HG03025 (cell line): Measurements from ENCODE around the gene MROH9.

ENCODE experiments used
- ATAC-seq: cut with Tn5 transposase; IDR thresholded peaks from one replicate; pipeline ENCODE4 v1.9.1; 2021; ENCODE audit warnings: mild to moderate bottlenecking, moderate library complexity; ENCODE audit not compliant: unreplicated experiment, low FRiP score

MROH9 gene

DNA sequence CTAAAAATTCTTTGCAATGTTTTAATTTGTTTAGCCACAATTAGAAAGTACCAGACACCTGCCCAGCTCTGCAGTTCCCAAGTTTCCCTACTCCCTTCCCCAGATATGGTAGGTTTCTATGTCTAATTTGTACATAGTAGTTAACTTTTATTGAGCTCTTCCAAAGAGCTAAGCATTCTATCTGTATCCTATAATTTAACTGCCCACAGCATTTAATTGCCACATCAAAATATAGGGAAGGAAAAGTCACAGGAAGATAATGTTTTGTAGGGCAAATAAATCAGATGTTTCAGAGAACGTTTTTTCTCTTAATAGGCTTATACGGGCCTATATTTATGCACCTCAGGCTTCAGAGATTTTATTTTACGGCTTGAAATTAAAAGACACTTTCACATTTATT lies 139.7 kb downstream of the MROH9 start:
- no peak for ATAC-seq

DNA sequence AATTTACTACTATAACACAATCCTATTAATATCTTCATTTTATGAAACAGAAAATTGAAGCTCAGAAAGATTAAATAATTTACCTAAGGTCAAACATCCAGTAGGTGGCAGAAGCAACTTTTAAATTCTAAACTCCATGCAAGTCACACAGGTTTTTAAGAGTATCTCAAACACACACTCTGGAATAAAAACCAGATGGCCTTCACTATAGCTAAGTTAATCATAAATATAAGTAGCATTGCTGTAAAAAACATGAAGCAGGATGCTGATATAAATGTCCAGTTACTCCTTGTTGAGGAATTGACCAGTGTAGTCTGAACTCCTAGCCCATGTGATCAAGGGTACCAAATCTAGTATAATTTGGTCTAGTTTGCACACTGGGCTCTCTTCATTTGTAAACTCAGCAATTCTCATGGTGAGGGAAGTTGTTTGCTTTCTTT lies 146.0 kb downstream of the MROH9 start:
- ATAC-seq = no peak

DNA sequence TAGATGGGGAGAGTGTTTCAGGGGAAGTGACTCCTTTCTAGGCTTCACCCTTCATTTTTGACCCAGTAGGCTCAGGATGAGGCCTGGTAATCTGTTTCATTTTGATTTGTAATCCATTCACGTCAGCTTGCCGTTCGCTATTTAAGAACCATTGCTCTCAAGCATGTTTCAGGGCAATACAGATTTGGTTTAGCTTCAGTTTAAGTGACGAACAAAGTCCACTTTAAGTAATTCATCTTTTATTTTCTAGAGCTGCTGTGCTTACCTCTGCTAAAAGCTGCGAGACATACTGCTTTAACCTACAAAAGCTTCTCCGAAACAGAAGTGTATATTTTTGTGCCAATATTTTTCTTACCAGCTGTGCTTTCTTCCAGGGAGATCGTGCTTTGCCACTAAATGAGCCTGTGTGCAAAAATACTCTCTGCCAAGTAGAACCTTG lies 146.4 kb downstream of the MROH9 start:
- ATAC-seq = no peak

DNA sequence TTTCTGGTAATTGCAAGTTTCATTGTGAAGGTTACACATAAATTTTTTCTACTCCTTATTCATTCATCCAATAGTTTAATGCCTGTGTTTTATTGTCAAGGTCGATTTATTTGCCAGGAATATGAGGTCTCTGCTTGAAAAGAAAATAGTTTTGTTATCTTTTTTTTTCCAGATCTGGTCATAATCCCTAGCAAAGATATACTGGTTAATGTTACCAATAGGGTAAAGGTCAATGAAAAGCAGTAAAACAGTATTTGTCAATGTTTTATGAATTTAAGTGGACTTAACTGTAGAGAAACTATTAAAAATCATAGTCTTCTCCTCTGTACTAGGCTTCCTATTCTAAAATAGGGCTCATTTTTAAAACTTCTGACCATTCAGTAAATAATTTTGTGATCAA lies 147.3 kb downstream of the MROH9 start:
- no peak for ATAC-seq

- no peak for ATAC-seq
Measured at GRCh38 chr1:171083222-171083621, 147.9 kb downstream of the MROH9 start.

DNA sequence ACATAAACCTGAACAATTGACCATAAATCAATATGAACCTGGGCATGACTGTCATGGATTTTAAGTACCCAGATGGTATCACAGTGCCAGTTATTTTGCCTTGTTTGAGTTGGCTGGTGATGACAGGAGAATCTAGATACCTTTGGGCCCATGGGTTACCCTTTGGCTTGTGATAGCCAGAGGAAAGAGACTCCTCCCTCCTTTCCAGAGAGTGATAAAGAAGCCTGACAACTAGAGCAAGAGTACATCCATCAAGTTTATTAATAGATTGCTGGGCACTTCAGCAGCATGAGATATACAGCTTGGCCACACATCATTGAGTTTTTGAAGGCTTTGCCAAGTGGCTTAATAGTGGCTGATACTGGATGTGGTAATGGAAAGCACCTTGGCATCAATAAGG lies 148.8 kb downstream of the MROH9 start:
- no peak for ATAC-seq

DNA sequence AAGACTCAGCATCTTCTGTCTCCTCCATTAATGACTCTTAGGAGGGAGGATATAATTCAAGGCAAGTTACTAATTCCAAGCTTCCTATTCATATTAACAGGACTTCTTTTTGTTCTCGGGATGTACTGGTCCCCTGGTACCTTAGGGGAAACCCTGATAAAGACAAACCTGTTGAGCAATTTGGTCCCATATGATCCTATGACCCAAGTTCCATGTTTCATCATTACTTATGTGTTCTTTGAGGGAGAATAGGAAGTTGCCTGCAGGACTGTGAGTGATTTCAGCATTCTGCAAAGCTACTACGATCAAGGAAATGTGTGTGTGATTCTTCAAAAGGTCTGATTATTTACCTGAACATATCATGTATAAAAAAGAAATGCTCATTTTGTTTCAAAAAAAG lies 149.5 kb downstream of the MROH9 start:
- no peak for ATAC-seq

- ATAC-seq = no peak
Measured at GRCh38 chr1:171087896-171088295, 152.6 kb downstream of the MROH9 start.

GRCh38 chr1:171090604-171091003 lies 155.3 kb downstream of the MROH9 start, which contains the start of gene FMO3:
Gene FMO3 (plus strand): TSS chr1:171090905. CDS start chr1:171092659, 1,754 bp downstream.
- ATAC-seq = no peak

DNA sequence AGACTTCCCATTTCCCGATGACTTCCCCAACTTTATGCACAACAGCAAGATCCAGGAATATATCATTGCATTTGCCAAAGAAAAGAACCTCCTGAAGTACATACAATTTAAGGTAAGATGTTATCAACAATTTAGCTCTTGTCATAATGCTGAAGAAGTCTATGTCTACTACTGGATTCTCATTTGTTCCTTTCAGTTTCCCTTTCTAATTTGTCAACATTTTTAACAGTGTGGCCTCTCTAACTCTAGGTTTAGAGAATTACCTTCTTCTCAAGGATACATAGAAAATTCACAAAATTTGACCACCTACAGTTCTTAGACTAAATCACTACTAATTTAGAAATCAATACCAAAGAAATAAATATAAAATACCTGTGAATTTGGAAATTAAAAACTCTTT lies 168.5 kb downstream of the MROH9 start:
- ATAC-seq = no peak

- ATAC-seq = no peak
Measured at GRCh38 chr1:171107262-171107940, 172.1 kb downstream of the MROH9 start.

DNA sequence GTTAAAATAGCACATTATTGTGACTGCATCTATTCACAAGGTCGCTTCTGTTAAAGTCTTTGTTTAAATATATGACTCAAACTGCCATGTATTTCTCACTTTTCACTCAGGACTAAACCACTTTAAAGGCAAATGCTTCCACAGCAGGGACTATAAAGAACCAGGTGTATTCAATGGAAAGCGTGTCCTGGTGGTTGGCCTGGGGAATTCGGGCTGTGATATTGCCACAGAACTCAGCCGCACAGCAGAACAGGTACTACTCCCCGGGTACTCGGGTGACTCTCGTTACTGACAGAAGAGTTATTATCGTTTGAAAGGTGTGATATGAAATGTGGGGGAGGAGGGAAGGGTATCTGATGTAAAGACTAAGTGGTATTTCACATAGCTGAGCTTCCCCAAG lies 172.6 kb downstream of the MROH9 start:
- ATAC-seq = no peak

DNA sequence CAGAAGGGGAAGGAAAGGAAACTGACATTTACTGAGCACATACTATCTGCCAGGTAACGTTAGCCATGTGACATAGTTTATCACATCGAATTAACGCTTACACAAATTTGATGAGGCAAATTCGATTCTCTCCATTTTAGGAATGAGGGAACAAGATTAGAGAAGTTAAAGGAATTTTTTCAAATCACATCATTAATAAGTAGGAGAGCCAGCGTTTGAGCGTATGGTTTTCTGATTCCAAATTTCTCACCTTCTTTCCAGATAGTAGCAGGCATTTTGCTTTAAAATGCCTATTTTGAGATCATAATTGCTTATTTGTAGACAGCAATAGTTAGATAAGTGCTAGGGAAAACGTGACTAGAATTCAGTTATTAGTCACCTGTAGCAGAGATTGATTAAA lies 174.6 kb downstream of the MROH9 start:
- ATAC-seq = no peak

DNA sequence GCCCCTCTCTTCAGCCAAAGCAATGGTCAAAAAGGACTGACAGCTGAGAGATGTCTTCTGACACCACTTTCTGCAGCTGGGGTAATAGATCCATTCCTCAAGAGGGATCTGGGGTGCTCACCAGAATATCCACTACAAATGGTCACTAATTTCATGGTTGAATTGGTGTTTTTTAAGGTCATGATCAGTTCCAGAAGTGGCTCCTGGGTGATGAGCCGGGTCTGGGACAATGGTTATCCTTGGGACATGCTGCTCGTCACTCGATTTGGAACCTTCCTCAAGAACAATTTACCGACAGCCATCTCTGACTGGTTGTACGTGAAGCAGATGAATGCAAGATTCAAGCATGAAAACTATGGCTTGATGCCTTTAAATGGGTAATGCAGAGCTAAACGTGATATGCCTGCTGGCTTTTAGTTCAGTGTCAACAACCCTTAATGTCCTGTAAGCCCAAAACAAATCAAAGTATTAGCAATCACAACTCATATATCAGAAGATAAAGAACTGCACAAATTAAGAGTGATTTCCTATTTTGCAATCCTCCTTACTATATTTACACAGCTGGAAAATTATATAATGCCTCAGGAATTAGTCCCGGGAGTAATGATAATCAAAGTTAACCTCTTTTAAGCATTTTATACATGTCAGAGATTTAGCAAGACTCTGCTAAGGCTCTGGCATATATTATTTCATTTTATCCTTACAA lies 175.4 kb downstream of the MROH9 start:
- ATAC-seq = no peak

DNA sequence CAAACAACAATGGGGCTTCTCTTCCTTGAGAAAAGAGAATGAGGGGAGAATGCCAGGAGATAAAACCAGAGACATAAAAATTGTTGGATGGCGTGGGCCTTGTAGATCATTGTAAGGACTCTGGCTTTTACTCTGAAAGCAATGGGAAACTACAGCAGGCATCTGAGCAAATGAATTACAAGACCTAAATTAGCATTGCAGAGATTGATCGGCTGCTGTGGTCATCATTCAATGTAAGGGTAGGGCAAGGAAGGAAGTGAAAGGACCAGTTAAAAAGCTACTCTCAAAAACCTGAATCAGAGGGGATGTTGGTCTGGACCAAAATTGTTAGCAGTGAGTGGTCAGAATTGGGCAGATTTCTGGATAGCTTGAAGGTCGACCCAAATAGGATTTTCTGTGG lies 176.8 kb downstream of the MROH9 start:
- ATAC-seq = no peak

DNA sequence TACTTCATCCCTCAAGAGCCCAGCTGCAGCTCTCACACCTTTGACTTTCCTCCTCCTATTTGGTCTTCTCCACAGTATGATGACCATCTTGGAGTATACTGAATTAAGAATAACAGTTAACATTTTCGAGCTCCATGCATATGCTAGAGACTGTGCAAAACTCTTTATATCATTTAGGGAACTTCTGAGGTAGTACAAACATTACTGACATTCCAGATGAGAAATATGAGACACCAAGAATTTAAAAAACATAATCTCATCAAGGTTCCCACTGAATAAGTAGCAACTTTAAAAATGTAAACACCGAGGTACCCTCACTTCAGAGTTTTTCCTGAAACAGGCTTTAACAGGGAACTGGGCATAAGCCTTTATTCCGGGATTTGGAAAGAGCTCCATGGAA lies 178.0 kb downstream of the MROH9 start:
- ATAC-seq = no peak
